Neural progenitor cell (in vitro differentiated cells): Measurements from ENCODE around the gene MICAL2. TPM values are rescaled to one million over a fixed set of nuclear protein-coding genes. Genes with fewer than 3 reads are reported as not detected.
A peak's percentile ranks its signal among the peaks of the same experiment; 100 is the strongest.

ENCODE experiments used
- DNase-seq: peaks from one replicate; pipeline ENCODE4 v3.0.0-alpha.2; 2016; ENCODE audit warnings: low spot score
- H2AFZ ChIP-seq: fragments of 200-600 bp; sonication (generic); replicated peaks from 2 replicates; pipeline ENCODE4 v1.6.1; 2016; ENCODE audit warnings: antibody characterized with exemption
- H3F3A ChIP-seq: fragments of 200-600 bp; sonication (generic); 2 replicates; pipeline ENCODE4 v1.6.1; 2016; ENCODE audit warnings: antibody characterized with exemption, low read depth
- H3K27ac ChIP-seq: fragments of 200-600 bp; sonication (generic); 2 replicates; pipeline ENCODE4 v1.5.1; 2016; ENCODE audit warnings: mild to moderate bottlenecking
- H3K27me3 ChIP-seq: fragments of 200-600 bp; sonication (generic); 2 replicates; pipeline ENCODE4 v1.6.1; 2016; ENCODE audit warnings: mild to moderate bottlenecking, moderate library complexity
- H3K36me3 ChIP-seq: fragments of 200-600 bp; sonication (generic); 2 replicates; pipeline ENCODE4 v1.5.1; 2016
- H3K4me1 ChIP-seq: fragments of 200-600 bp; sonication (generic); 2 replicates; pipeline ENCODE4 v1.6.1; 2016; ENCODE audit warnings: mixed run types
- H3K4me2 ChIP-seq: fragments of 200-600 bp; sonication (generic); 2 replicates; pipeline ENCODE4 v1.6.1; 2016
- H3K4me3 ChIP-seq: fragments of 200-600 bp; sonication (generic); 2 replicates; pipeline ENCODE4 v1.5.1; 2016
- H3K79me2 ChIP-seq: fragments of 200-600 bp; sonication (generic); 2 replicates; pipeline ENCODE4 v1.6.1; 2016; ENCODE audit warnings: low read depth
- H3K9ac ChIP-seq: fragments of 200-600 bp; sonication (generic); 2 replicates; pipeline ENCODE4 v1.6.1; 2016
- H3K9me3 ChIP-seq: fragments of 200-600 bp; sonication (generic); 2 replicates; pipeline ENCODE4 v1.5.1; 2016; ENCODE audit warnings: low read depth
- H4K20me1 ChIP-seq: fragments of 200-600 bp; sonication (generic); 2 replicates; pipeline ENCODE4 v1.6.1; 2016; ENCODE audit warnings: low read depth
- H3K27ac Mint-ChIP-seq: 3 replicates; pipeline ENCODE4 v1.8.0; 2021; ENCODE audit warnings: mixed read lengths
- H3K27me3 Mint-ChIP-seq: 2 replicates; pipeline ENCODE4 v1.8.0; 2022; ENCODE audit warnings: low read depth, mild to moderate bottlenecking, inconsistent platforms, moderate library complexity, mixed read lengths; ENCODE audit not compliant: insufficient read depth
- H3K36me3 Mint-ChIP-seq: 3 replicates; pipeline ENCODE4 v1.8.0; 2021; ENCODE audit warnings: mixed read lengths
- H3K4me1 Mint-ChIP-seq: 3 replicates; pipeline ENCODE4 v1.8.0; 2021; ENCODE audit warnings: mixed read lengths
- H3K4me3 Mint-ChIP-seq: 3 replicates; pipeline ENCODE4 v1.8.0; 2021; ENCODE audit warnings: mild to moderate bottlenecking, moderate library complexity, mixed read lengths
- H3K9me3 Mint-ChIP-seq: 3 replicates; pipeline ENCODE4 v1.8.0; 2020; ENCODE audit warnings: mixed read lengths
- EZH2 ChIP-seq: fragments of 200-600 bp; sonication (generic); IDR thresholded peaks from 2 replicates; pipeline ENCODE4 v1.6.1; 2017; ENCODE audit warnings: antibody characterized with exemption, mild to moderate bottlenecking, moderate library complexity
- EZH2phosphoT487 ChIP-seq: fragments of 200-600 bp; sonication (generic); IDR thresholded peaks from 2 replicates; pipeline ENCODE4 v1.6.1; 2017; ENCODE audit warnings: antibody characterized with exemption
- total RNA-seq: library from RNA; depleted of rRNA; stranded (reverse); fragments of >200 nt; gene quantifications from 2 replicates; pipeline ENCODE4 v1.2.3, GENCODE V29; 2015; ENCODE audit warnings: low replicate concordance
- TF ChIP-seq, protein P1 (sequence below): fragments of 200-600 bp; sonication (generic); IDR thresholded peaks from 2 replicates; pipeline ENCODE4 v1.5.1; 2017; ENCODE audit warnings: antibody characterized with exemption, mild to moderate bottlenecking

MICAL2 gene
- total RNA-seq, 1 donor from 2014 or later, result 0.60 TPM

DNA sequence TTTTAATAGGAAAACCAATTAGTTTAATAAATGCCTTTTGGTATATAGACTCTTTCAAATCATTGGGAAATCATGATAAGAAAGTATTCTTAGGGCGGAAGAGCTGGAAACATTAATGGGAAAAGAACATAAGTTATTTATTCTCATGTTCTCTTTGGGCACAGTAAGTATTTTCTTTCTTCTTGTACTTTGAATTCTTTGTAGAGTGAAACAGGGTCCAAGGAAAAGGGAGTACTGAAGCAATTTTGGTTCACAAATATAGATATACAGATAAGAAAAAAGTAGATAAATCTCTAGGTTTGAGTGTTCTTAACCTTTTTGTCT is 123.2 kb downstream of the MICAL2 start:
- H3K9me3 ChIP-seq, result no peaks in the 10 kb centered on the region
- H3K9ac ChIP-seq, result no peak overlapping the region
- no peaks in the 10 kb centered on the region for H3K4me1 ChIP-seq
- H3K36me3 ChIP-seq, result no peaks in the 10 kb centered on the region
- no peak overlapping the region for H3K4me3 ChIP-seq
- TF ChIP-seq EZH2, result no peak
- Mint-ChIP-seq H3K4me3 (no peak overlapping the region), H3K27ac (no peak overlapping the region), H3K36me3 (no peaks in the 10 kb centered on the region), H3K9me3 (peaks cover under 1% of the 10 kb centered on the region), H3K27me3 (peaks cover 7% of the 10 kb centered on the region), H3K4me1 (no peaks in the 10 kb centered on the region)
- no peak overlapping the region for H2AFZ ChIP-seq
- H3F3A ChIP-seq, result no peaks in the 10 kb centered on the region
- H3K27ac ChIP-seq, result no peak overlapping the region
- no peaks in the 10 kb centered on the region for H3K79me2 ChIP-seq
- no peaks in the 10 kb centered on the region for H3K27me3 ChIP-seq
- no peaks in the 10 kb centered on the region for H4K20me1 ChIP-seq
- no peak overlapping the region for H3K4me2 ChIP-seq
- no peak for DNase-seq

GRCh38 chr11:12234221-12234620 is 123.8 kb downstream of the MICAL2 start:
- Histone ChIP-seq H3K4me2 (no peak overlapping the region), H3F3A (no peaks in the 10 kb centered on the region), H3K36me3 (no peaks in the 10 kb centered on the region), H2AFZ (no peak overlapping the region), H3K9ac (no peak overlapping the region), H4K20me1 (no peaks in the 10 kb centered on the region), H3K4me3 (no peak overlapping the region), H3K27ac (no peak overlapping the region), H3K4me1 (no peaks in the 10 kb centered on the region), H3K27me3 (no peaks in the 10 kb centered on the region), H3K79me2 (no peaks in the 10 kb centered on the region), H3K9me3 (no peaks in the 10 kb centered on the region)
- Mint-ChIP-seq H3K27me3 (peaks cover 4% of the 10 kb centered on the region), H3K36me3 (no peaks in the 10 kb centered on the region), H3K27ac (peak overlapping the region; percentile 38), H3K9me3 (no peaks in the 10 kb centered on the region), H3K4me3 (no peak overlapping the region), H3K4me1 (no peaks in the 10 kb centered on the region)
- TF ChIP-seq, protein P1, sequence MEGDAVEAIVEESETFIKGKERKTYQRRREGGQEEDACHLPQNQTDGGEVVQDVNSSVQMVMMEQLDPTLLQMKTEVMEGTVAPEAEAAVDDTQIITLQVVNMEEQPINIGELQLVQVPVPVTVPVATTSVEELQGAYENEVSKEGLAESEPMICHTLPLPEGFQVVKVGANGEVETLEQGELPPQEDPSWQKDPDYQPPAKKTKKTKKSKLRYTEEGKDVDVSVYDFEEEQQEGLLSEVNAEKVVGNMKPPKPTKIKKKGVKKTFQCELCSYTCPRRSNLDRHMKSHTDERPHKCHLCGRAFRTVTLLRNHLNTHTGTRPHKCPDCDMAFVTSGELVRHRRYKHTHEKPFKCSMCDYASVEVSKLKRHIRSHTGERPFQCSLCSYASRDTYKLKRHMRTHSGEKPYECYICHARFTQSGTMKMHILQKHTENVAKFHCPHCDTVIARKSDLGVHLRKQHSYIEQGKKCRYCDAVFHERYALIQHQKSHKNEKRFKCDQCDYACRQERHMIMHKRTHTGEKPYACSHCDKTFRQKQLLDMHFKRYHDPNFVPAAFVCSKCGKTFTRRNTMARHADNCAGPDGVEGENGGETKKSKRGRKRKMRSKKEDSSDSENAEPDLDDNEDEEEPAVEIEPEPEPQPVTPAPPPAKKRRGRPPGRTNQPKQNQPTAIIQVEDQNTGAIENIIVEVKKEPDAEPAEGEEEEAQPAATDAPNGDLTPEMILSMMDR, result no peak
- TF ChIP-seq EZH2phosphoT487 (no peak), EZH2 (no peak)
- no peak for DNase-seq

- Histone ChIP-seq H3K9ac (no peak overlapping the region), H3K4me3 (no peak overlapping the region), H3K4me2 (no peak overlapping the region), H3K36me3 (no peaks in the 10 kb centered on the region), H3K9me3 (no peaks in the 10 kb centered on the region), H3K79me2 (no peaks in the 10 kb centered on the region), H3K27ac (no peak overlapping the region), H3K27me3 (no peaks in the 10 kb centered on the region), H2AFZ (no peak overlapping the region), H3F3A (no peaks in the 10 kb centered on the region), H3K4me1 (no peaks in the 10 kb centered on the region), H4K20me1 (no peaks in the 10 kb centered on the region)
- TF ChIP-seq EZH2 (no peak), EZH2phosphoT487 (no peak)
- TF ChIP-seq, protein P1, result no peak
- Mint-ChIP-seq H3K27me3 (peaks cover 4% of the 10 kb centered on the region), H3K9me3 (no peaks in the 10 kb centered on the region), H3K27ac (no peak overlapping the region), H3K4me1 (no peaks in the 10 kb centered on the region), H3K36me3 (no peaks in the 10 kb centered on the region), H3K4me3 (no peak overlapping the region)
- no peak for DNase-seq
Measured at GRCh38 chr11:12235080-12235479, 124.7 kb downstream of the MICAL2 start.

DNA sequence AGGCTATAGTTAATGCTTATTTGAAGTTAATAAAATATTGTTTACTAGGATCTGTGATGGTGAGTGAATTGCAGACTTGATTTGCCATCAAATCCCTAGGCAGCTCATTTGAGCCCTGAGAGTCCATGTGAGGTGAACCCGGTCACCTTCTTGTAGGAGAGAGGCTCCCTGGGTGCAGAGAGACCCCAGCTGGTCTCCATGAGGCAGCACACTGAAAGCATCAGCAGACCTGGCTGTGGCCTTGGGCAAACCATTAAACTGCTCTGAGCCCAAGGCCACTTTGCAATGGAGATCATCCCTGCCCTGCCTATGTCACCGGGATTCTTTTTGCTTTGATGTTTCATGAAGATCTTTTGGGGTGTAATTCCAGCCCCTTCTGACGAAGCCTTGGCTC is 125.2 kb downstream of the MICAL2 start:
- Histone ChIP-seq H3K9ac (no peak overlapping the region), H3K9me3 (no peaks in the 10 kb centered on the region), H4K20me1 (no peaks in the 10 kb centered on the region), H3K4me2 (no peak overlapping the region), H3K27ac (no peak overlapping the region), H3K79me2 (no peaks in the 10 kb centered on the region), H3K4me3 (no peak overlapping the region), H2AFZ (no peak overlapping the region), H3K36me3 (no peaks in the 10 kb centered on the region), H3K27me3 (no peaks in the 10 kb centered on the region), H3F3A (no peaks in the 10 kb centered on the region), H3K4me1 (no peaks in the 10 kb centered on the region)
- DNase-seq, result no peak
- no peaks in the 10 kb centered on the region for H3K4me1 Mint-ChIP-seq
- H3K9me3 Mint-ChIP-seq, result no peaks in the 10 kb centered on the region
- H3K4me3 Mint-ChIP-seq, result no peak overlapping the region
- peaks cover 4% of the 10 kb centered on the region for H3K27me3 Mint-ChIP-seq
- TF ChIP-seq, protein P1, result no peak
- TF ChIP-seq EZH2phosphoT487 (no peak), EZH2 (no peak)
- H3K27ac Mint-ChIP-seq, result no peak overlapping the region
- H3K36me3 Mint-ChIP-seq, result no peaks in the 10 kb centered on the region
